ENCODE measurements around the gene SLC49A4.
A peak's percentile ranks its signal among the peaks of the same experiment; 100 is the strongest.

The SLC49A4 gene

DNA sequence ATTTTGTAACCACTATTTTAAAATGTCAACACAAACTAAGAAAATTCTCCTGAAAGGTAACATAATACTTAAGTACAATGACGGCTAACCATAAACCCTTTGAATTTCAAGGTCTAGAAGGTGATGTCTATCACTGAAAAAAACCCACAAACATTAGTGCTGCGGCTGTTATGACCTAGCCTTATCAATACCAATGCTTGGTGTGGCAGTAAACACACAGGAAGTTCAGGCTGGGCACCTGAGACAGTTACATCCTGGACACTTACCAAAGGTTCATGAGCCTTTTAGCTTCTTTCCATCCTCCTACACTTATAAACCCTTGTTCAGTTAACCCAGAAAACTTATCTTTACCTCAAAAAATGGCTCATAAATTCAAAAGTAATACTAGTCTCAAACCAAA, 7.0 kb upstream of the SLC49A4 start:
- no peak for DNase-seq

DNA sequence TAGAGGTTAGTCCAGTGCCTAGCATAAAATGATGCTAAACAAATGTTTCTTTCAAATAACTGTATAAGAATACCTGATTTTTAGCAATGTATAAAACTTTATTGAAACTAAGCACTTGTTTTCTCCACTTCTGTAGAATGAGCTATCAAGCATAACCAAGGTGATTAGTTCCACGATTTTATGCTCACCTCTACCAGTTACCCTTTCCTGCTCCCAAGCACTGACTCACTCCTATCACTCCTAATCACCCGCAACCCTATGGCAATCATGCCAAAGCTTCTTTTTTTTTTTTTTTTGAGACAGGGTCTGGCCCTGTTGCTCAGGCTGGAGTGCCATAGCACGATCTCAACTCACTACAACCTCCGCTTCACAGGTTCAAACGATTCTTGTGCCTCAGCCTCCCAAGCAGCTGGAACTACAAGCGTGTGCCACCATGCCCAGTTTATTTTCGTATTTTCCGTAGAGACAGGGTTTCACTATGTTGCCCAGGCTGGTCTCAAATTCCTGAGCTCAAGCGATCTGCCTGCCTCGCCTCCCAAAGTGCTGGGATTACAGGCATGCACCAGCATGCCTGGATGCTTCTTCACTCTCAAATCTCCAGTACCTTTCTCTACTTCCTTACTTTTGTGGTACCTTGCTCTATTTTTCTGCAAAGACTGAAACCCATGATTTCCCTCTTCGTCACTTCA, 5.1 kb upstream of the SLC49A4 start:
- DNase-seq: no peak

DNA sequence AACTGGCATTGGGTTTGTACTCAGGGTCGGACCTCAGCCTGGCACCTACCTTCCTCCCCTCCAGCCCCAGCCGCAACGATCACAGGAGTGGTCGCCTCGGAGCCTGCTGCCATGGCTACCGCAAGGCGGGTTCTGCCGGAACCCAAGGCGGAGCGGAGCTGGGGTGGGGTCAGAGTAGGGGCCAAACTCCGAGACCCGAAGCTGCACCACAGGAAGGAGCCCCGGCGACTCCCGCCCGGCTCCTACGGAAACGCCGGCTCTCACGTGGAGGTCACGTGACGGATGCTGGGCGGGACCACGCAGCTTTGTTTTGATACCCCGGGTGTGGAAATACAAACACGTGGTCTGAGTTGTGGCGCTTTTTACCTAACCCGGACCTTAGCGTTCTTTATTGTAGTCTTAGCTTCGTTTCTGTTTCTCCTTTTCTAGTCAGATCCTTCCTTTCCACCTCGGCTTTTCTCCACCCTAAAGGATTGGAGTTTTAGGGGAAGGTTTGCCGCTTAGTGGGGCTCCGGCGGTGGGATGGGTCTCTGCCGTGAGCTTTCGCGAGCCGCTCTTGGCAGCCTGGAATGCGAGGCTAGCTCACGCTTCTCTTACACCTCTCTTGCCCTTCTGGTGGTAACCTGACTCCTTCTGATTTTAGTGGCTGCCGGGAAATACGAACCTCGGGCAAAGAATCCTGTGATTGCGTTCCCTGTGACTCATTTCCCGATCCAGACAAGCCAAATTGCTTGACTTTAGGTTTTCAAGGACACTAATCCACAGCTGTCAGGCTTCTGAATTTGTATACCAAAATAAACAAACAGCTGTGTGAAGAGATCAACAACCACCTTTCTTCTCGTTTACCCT, 1.1 kb upstream of the SLC49A4 start, which contains the start of gene HSPBAP1:
HSPBAP1 (minus strand) TSS at position 264 of the 849 bp plus-strand sequence; CDS start at position 113, 151 bp downstream.
- peak; percentile 92 for DNase-seq

DNA sequence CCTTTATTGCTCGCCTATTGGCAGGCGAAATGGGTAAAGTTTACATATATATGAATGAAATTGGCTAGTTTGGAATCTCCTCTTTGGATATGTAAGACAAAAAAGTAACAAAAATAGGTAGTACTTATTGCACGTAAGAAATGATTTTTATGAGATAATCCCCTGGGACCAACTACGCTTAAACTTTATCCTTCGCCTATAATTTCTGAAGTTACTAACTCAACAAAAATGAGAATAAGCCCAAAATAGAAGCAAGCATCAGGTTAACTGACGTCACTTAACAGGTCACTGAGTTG, 438 bp upstream of the SLC49A4 start:
- DNase-seq: no peak

DNA sequence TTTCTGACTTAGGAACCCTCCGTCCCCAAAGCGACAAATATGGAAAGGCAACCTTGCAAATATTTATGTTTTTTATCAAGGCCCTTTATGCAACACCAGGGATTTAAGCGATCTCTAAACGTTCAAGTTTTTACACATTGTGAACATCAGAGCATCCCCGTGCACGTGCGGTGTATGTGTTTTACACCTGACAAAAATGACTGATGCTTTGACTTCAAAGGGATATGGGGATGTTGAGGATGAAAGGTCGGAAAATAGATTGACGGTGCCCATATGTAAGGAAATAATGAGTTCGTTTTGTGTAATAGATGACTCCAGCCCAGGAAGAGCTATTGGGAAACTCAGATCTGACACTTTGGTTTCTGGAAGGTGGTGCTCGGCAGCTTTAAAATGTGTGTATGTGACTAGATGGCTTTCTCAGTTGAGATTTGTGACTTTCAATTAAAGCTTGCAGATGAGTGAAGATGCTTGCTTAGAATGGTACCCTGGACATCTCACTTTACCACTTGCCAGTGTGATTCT, 866 bp downstream of the SLC49A4 start:
- DNase-seq: peak; percentile 19

GRCh38 chr3:122797291-122797690, 2.4 kb downstream of the SLC49A4 start:
- DNase-seq: no peak

- no peak for DNase-seq
Observed at GRCh38 chr3:122799322-122799721, 4.5 kb downstream of the SLC49A4 start.

- DNase-seq: no peak
Observed at GRCh38 chr3:122800031-122800430, 5.2 kb downstream of the SLC49A4 start.

DNA sequence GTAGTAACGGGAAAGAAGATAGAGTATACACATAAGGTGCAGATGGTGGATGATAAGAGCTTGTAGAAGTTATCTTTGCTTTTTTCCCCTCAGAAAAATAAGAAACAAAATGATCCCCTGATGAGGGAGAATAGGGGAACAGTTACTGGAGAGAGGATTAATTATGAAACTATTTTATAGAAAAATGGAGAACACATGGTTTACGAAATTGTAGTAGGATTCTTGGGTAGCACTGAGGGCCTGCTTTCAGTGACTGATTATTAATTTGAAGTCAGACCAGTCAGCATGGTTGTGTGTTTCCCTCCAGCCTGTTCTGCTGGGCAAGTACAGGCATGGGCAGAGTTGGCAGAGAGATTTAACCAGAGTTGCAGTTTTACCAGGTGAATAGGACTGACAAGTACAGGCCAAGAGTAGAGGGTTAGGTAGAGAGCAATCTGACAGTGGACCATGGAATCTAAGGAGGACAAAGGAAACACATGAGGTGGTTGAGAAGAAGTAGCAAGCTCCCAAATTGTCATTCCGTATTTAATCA, 5.9 kb downstream of the SLC49A4 start:
- DNase-seq: no peak

DNA sequence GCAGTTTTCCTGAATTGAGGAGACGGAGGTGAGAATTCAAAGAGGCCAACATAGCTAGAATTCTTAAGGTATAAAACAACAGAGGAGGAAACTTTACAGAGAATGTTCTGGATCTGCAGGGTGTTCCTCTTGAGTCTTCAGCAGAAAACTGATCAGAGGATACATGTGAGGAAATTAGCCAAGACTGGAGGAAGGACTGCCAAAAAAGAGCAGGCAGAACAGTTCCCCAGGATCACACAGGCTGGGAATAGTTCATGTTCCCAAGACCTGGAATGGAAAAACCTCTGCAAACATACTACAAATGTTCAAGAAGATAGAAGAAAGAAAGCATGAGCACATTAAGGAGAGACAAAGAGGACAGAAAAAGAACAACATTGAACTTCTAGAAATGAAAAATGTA, 7.5 kb downstream of the SLC49A4 start:
- no peak for DNase-seq

- DNase-seq: no peak
Observed at GRCh38 chr3:122803977-122804376, 9.1 kb downstream of the SLC49A4 start.

DNA sequence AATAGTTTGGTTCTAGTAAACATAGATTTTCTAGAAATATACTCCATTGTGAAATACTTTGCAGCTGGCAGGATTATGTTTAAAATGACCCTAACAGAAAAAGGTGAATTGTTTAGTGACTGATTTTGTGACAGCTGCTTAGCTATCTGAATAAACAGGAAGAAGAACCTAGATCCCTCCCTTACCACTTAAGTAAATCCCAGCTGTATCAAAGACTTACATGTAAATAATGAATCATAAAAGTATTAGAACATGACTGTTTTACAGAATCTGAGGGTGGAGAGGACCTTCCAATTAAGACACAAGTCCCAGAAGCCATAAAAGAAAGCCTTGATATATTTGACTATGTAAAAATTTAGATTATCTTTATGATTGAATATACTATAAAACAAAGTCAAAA, 15.9 kb downstream of the SLC49A4 start:
- no peak for DNase-seq

DNA sequence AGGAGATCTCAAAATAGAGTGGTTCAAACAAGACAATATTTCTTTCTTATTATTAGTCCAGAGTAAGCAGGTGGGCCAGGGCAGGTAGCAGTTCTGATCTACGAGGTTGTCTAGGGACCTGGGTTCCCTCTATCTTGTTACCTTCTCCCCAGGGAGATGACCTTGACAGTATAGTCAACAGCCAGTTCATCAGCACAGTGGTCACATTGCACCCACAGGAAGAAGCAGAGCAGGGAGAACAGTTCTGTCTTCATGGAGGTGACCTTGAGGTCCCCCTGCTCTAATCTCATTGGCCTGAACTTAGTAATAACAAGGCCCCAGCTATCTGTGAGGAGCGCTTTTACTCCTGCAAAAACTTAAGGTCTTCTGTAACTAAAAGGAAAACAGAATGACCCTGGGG, 21.7 kb downstream of the SLC49A4 start:
- DNase-seq: no peak

GRCh38 chr3:122824465-122825381, 29.9 kb downstream of the SLC49A4 start:
- no peak for DNase-seq

DNA sequence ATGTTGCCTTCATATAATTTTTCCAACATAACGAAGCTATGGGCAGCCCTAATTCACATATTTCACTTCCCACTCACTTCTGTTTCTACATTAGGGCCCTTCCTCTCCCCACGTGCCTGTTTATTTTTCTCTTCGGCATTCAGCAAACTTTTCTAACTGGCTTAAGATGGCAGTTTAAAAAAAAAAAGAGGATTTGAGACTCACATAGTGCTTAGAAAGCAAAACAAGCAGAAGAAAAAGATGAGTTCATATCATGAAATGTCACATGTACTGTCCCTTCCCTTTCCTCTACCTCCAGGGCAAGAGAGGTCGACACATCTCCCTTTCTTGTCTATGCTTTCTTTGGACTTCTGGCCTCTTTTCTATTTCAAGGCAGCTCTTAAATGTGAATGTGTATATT, 30.6 kb downstream of the SLC49A4 start:
- DNase-seq: no peak

DNA sequence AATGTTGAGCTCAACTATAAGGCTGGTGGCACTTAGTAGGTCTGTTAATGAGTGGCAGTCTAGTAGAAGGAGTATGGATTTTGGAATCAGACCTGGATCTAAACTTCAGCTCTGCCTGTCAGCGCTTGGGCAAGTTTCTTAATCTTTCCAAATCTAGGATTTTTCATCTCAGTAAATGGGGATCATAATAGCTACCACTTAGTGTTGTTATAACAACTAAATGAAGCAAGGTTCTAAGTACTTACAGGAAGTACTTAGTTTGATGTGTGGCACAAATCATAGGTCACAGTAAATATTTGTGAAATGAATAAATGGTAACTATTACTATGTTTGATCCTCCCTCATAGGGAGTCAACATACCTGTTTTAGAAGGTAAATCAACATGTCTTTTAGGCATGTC, 31.4 kb downstream of the SLC49A4 start:
- DNase-seq: no peak

GRCh38 chr3:122828281-122828680, 33.4 kb downstream of the SLC49A4 start:
- DNase-seq: no peak

GRCh38 chr3:122835590-122835989, 40.7 kb downstream of the SLC49A4 start:
- no peak for DNase-seq

DNA sequence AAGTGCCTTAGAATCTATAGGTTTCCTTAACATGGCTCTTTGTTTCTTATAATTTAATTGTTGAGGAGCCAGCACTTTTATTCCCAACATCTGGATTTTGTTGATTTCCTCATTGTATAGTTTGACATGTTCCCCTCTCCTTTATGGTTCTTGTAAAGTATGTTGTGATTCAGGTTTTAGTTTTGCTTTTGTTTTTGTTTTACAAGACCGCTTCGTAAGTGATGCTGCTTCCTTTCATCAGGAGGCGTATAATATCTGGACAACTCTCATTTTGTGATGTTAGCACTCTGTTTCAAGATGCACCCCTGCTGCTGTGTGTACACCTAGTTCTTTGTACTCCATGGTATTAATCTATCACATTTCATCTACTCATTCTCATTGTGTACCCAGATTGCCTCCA, 48.7 kb downstream of the SLC49A4 start:
- DNase-seq: no peak

DNA sequence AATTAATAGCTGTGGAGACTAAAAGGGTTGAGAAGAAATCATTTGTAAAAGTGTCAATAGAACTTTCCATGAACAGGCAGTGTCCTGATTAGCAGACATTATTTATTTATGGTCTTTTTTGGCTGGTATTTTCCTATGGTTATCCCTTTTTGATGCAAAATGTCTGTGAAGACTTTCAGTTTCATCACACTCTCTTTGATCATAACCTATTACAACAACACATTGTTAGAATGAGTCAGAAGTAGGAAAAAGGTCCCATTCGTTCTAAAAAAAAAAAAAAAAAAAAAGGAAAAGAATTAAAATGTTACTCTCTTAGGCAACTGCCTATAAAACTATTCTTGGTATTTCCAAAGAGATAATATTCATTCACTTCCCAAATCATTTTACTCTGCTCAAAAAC, 62.1 kb downstream of the SLC49A4 start:
- DNase-seq: no peak

- no peak for DNase-seq
Observed at GRCh38 chr3:122858373-122858772, 63.5 kb downstream of the SLC49A4 start.

- DNase-seq: no peak
Observed at GRCh38 chr3:122859021-122859805, 64.3 kb downstream of the SLC49A4 start.

Measured in CD4-positive, alpha-beta T cell treated with Interleukin-17A for 4 hours (primary cell).